GM12873 (cell line): ENCODE data around the gene TRA2A.

ENCODE experiments used
- TF ChIP-seq, protein P1 (sequence below): IDR thresholded peaks from 2 replicates; pipeline ENCODE4 v1.5.1; 2012; ENCODE audit warnings: low read depth, mild to moderate bottlenecking, moderate library complexity, low read length, control low read depth; ENCODE audit not compliant: insufficient read depth; ENCODE audit errors: missing control alignments

TRA2A gene

GRCh38 chr7:23476286-23477156 is 55.3 kb downstream of the TRA2A start:
- TF ChIP-seq, protein P1, sequence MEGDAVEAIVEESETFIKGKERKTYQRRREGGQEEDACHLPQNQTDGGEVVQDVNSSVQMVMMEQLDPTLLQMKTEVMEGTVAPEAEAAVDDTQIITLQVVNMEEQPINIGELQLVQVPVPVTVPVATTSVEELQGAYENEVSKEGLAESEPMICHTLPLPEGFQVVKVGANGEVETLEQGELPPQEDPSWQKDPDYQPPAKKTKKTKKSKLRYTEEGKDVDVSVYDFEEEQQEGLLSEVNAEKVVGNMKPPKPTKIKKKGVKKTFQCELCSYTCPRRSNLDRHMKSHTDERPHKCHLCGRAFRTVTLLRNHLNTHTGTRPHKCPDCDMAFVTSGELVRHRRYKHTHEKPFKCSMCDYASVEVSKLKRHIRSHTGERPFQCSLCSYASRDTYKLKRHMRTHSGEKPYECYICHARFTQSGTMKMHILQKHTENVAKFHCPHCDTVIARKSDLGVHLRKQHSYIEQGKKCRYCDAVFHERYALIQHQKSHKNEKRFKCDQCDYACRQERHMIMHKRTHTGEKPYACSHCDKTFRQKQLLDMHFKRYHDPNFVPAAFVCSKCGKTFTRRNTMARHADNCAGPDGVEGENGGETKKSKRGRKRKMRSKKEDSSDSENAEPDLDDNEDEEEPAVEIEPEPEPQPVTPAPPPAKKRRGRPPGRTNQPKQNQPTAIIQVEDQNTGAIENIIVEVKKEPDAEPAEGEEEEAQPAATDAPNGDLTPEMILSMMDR = no peak

DNA sequence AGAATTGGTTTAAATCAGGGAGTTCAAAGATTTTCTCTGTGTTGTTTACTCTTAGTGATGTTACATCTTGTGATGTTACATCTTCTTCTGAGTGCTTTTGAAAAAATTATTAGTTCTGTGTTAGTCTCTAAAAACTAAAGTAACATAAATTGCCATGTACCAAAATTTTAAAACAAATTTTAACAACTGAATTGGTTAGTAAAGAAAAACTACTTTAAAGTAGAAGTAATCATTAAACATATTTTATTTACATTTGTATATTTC is 56.3 kb downstream of the TRA2A start:
- TF ChIP-seq, protein P1 = no peak

DNA sequence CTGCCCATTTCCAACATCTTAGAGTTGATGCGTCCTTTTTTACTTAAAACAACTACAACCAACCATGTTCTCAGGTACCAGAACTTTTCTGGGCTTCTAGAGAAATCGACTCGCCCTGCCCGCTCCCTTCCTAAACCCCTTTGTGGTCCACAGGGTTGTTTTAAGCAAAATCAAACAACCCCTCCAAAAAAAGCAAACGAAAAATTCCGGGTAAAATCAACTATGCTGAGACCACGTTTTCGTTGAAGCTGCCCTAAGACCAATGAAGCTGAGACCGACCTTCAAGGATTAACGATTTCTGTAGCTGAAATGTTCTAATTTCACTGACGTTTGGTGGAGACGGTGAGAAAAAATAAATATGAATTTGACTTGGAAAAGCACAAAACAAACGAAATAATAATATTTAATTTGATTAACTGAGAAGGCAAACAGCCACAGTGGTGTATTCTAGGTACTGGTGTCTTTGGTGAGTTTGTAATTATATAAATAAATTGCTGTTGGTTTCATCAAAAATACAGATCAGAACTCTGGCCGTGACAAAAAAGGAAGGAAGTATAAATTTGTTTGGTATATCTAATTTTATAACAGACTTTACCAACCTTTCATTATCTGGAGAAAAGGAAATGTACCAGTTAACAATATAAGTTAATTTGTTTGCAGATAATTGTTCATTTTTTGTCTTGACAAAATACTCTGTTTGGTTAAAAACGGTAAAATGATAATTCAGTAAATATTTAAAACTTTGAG is 56.8 kb downstream of the TRA2A start:
- TF ChIP-seq, protein P1 = no peak

- TF ChIP-seq, protein P1 = no peak
Measured at GRCh38 chr7:23474094-23474828, 57.5 kb downstream of the TRA2A start.

GRCh38 chr7:23473844-23474093 is 58.0 kb downstream of the TRA2A start:
- TF ChIP-seq, protein P1 = no peak

DNA sequence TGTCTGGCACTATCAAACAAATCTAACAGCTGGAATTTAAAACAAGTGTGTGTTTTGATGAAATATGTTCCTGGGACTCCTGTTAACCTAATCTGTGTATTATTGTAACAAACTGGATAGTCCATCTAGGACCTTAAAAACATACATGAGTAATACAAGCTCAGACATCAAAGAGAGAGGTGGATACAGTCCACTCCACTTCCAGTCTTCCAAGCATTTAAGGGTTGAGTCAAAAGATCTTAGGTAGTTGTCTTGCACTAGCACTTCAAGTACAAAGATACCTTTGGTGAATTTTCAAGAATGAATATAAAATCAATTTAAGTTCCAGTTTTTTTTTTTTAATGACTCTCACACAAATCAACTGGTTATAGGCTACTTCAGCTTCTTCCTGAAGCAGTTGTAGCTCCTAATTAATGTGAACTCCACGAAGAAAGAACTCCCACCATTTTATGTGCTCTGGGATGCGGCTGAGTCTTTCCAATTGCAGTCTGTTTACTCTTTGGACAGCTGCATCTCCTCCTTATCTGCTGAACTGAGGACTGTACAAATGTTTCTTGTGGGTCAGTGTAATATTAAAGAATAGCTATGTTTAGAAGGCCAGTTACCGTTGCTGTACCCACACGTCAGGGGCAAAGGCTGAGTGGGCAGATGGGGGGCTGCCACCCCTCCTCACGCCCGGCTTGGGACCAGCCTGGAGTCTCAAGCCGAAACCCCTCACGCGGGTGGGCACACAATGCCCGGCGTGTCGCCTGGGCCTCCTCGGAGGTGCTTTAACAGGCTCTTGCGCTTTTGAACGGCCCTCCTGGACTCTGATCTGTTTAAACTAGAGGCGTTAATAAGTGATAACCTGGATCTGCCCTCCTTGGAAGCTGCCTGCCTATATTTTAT is 58.6 kb downstream of the TRA2A start:
- TF ChIP-seq, protein P1 = no peak
